ENCODE data around the gene RELA. TPM values are rescaled to one million over a fixed set of nuclear protein-coding genes. Genes with fewer than 3 reads are reported as not detected.
A peak's percentile ranks its signal among the peaks of the same experiment; 100 is the strongest.
"Not testable (repeated sequence)": the region's sequence is repeated elsewhere in the genome, so short reads cannot be mapped to it uniquely, and the experiment has no call there.

The RELA gene
- total RNA-seq, 1 donor from 2014 or later: 64.8 TPM

DNA sequence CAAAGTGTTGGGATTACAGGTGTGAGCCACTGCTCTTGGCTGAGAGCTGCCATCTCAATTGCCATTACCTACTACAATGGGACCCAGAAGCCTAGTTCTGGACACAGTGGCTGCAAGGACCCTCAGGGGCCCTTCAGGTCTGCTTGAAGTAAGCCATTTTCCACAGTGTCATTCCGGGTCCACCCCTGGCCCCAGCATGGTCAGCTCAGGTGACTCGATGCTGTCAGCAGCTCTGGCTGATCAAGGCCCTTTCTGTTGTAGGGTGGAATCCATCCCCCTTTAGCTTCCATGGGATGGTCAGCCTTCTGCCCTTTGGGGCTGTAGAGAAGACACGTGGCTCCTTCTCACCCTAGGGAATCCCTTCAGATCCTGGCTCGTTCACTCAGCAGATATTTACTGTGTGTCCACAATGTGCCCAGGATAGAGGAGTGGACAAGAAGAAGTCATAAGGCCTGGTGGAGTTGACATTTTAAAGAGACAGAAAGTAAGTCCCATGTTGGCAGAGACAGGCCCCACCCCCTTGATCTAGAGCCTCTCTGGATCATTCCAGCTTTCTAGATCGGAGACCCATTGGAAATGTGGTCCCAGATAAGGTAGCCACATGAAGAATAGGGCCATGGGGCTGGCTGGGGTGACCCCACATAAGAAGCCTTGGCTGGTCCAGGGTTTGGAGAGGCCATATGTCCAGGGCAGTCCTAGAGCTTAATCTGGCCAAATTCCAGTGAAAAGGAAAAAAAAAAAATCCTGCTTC is 34.3 kb upstream of the RELA start:
- H3K27ac Mint-ChIP-seq: no peak overlapping the region
- TF ChIP-seq, protein P1, sequence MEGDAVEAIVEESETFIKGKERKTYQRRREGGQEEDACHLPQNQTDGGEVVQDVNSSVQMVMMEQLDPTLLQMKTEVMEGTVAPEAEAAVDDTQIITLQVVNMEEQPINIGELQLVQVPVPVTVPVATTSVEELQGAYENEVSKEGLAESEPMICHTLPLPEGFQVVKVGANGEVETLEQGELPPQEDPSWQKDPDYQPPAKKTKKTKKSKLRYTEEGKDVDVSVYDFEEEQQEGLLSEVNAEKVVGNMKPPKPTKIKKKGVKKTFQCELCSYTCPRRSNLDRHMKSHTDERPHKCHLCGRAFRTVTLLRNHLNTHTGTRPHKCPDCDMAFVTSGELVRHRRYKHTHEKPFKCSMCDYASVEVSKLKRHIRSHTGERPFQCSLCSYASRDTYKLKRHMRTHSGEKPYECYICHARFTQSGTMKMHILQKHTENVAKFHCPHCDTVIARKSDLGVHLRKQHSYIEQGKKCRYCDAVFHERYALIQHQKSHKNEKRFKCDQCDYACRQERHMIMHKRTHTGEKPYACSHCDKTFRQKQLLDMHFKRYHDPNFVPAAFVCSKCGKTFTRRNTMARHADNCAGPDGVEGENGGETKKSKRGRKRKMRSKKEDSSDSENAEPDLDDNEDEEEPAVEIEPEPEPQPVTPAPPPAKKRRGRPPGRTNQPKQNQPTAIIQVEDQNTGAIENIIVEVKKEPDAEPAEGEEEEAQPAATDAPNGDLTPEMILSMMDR (conservative IDR thresholded peaks at IDR 0.05): no peak
- peaks cover 8% of the 10 kb centered on the region for H3K4me1 Mint-ChIP-seq (ENCODE audit: unreplicated experiment)
- H3K9me3 Mint-ChIP-seq: no peaks in the 10 kb centered on the region
- H3K4me3 Mint-ChIP-seq: no peak overlapping the region
- peaks cover 28% of the 10 kb centered on the region for H3K27me3 Mint-ChIP-seq
- DNase-seq (ENCODE audit: extremely low spot score, unreplicated experiment): no peak
- H3K36me3 Mint-ChIP-seq: no peaks in the 10 kb centered on the region

DNA sequence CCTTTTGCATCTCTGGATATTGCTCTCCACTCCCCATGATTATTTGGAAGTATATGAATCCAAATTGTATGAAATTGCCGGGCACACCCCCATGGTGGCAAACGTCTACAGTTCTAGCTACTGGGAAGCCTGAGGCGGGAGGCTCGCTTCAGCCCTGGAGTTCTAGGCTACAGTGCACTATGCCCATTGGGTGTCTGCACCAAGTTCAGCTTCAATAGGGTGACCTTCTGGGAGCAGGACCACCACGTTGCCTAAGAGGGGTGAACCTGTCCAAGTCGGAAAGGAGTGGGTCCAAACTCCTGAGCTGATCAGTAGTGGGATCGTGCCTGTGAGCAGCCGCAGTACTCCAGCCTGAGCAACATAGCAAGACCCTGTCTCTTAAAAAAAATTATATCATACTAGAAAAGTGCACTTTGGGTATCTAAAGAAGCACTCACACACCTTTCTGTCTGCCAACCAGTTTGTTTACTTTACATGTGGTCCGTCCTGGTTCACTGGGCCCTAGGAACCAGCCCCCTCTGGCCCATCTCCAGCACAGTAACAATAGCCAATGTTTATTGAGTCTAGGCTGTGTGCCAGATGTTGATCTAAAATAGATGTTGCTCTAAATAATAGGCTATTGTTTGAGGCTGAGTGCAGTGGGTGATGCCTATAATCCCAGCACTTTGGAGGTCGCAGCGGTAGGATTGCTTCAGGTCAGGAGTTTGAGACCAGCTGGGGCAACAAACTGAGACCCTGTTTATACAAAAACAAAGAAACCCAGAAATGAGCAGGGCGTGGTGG is 32.9 kb upstream of the RELA start:
- DNase-seq (ENCODE audit: extremely low spot score, unreplicated experiment): no peak
- peaks cover 8% of the 10 kb centered on the region for H3K4me1 Mint-ChIP-seq (ENCODE audit: unreplicated experiment)
- H3K27ac Mint-ChIP-seq: no peak overlapping the region
- TF ChIP-seq, protein P1 (conservative IDR thresholded peaks at IDR 0.05): no peak
- peaks cover 22% of the 10 kb centered on the region for H3K27me3 Mint-ChIP-seq
- no peak overlapping the region for H3K4me3 Mint-ChIP-seq
- no peaks in the 10 kb centered on the region for H3K9me3 Mint-ChIP-seq
- no peaks in the 10 kb centered on the region for H3K36me3 Mint-ChIP-seq

DNA sequence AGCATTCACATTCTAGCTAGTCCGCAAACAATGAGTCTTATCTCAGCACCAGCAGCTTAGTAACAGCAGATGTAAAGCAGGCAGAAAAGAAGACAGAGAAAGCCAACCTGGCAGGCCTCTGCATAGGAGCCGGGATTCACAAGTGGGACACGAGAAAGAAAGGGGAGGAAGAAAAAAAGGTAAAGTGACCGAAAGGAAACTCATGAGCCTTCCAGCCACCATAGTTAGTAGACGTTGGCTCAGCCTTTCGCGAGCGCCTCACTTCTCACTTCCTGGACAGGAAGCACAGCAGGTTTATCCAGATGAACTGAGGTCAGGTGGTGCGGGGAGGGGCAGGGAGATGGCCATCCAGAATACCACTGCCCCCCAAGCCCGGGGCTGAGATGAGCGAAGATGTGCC is 29.7 kb upstream of the RELA start:
- DNase-seq (ENCODE audit: extremely low spot score, unreplicated experiment): no peak
- Mint-ChIP-seq H3K9me3 (no peaks in the 10 kb centered on the region), H3K4me1 (ENCODE audit: unreplicated experiment) (peaks cover 8% of the 10 kb centered on the region), H3K36me3 (no peaks in the 10 kb centered on the region), H3K27ac (peak overlapping the region; percentile 31), H3K4me3 (peak overlapping the region; percentile 37), H3K27me3 (peaks cover 9% of the 10 kb centered on the region)
- TF ChIP-seq, protein P1 (conservative IDR thresholded peaks at IDR 0.05): no peak

DNA sequence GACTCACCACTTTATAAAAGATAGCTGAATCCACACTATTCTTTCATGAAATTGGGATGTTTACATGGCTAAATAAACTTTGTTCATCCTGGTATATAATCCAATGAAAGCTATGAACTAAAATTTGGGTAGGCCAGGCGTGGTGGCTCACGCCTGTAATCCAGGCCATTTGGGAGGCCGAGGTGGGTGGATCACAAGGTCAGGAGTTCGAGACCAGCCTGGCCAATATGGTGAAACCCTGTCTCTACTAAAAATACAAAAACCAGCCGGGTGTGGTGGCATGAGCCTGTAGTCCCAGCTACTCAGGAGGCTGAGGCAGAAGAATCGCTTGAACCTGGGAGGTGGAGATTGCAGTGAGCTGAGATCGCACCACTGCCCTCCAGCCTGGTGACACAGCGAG is 29.1 kb upstream of the RELA start:
- not testable (repeated sequence) for H3K36me3 Mint-ChIP-seq; H3K4me1 Mint-ChIP-seq (ENCODE audit: unreplicated experiment); H3K27me3 Mint-ChIP-seq; DNase-seq (ENCODE audit: extremely low spot score, unreplicated experiment); H3K4me3 Mint-ChIP-seq; H3K9me3 Mint-ChIP-seq; H3K27ac Mint-ChIP-seq

DNA sequence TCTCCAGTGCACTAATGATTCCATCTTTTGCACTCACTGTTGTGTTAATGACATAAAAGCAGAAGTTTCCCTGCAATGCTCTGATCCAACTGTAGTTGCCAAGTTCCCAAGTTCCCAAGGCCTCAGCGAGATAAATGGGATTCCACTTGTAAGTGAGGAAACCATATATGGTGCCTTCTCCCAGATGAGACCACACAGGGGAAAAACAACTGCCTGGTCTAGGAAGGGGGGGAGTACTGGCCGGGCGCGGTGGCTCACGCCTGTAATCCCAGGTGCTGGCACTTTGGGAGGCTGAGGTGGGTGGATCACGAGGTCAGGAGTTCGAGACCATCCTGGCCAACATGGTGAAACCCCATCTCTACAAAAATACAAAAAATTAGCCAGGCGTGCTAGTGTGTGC is 23.3 kb upstream of the RELA start:
- Mint-ChIP-seq H3K9me3 (no peaks in the 10 kb centered on the region), H3K27ac (no peak overlapping the region), H3K4me3 (no peak overlapping the region), H3K4me1 (ENCODE audit: unreplicated experiment) (no peaks in the 10 kb centered on the region), H3K27me3 (peaks cover 24% of the 10 kb centered on the region), H3K36me3 (no peaks in the 10 kb centered on the region)
- no peak for DNase-seq (ENCODE audit: extremely low spot score, unreplicated experiment)
- TF ChIP-seq, protein P1 (conservative IDR thresholded peaks at IDR 0.05): no peak

DNA sequence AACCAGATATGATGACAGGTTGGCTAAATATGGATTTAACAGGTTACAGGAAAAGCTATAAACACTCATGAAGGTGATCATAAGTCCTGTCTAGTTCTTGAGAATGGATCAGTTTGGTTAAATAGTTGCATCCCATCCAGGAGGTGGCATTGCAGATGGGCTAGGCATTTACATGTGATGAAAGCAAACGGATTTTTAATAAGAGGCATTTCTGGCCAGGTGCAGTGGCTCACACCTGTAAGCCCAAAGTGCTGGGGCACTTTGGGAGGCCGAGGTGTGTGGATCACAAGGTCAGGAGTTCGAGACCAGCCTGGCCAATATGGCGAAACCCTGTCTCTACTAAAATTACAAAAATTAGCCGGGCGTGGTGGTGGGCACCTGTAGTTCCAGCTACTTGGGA is 20.8 kb upstream of the RELA start:
- H3K27ac Mint-ChIP-seq; H3K36me3 Mint-ChIP-seq; H3K4me3 Mint-ChIP-seq; H3K9me3 Mint-ChIP-seq; H3K4me1 Mint-ChIP-seq (ENCODE audit: unreplicated experiment); DNase-seq (ENCODE audit: extremely low spot score, unreplicated experiment): not testable (repeated sequence)
- H3K27me3 Mint-ChIP-seq: peaks cover 24% of the 10 kb centered on the region

All from type B pancreatic cell (in vitro differentiated cells).